Stimulated activated CD4-positive, alpha-beta T cell treated with anti-CD3 and anti-CD28 coated beads, Interleukin-1b, Interleukin-23, amount 100 ng/mL, for 48 hours (primary cell): ENCODE results near the gene TTLL9.

Experiments
- DNase-seq: peaks from one replicate; pipeline ENCODE4 v3.0.0-alpha.2; 2020

Gene TTLL9

DNA sequence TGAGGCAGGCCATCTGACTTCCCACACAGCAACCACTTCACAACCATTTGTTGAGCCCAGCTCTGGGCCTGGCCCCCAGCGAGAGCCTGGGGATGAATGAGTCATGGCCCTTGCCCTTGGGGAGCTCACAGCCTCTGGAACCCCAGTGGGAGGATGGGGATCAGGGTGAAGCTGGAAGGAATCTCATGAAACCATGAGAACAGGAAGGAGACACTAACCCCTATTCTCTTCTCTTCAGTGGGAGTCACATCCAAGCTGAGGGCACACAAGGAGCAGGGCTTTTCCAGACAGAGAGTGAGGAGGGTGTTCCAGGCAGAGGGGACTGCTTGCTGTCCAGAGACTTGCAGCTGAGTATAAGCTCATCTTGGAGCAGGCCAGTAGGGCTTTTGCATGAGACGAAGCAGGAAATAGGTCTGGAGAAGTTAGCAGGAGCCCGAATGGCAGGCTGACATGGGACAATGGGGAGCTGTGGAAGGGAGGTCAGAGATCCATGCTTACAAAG lies 32.5 kb upstream of the TTLL9 start:
- no peak for DNase-seq

DNA sequence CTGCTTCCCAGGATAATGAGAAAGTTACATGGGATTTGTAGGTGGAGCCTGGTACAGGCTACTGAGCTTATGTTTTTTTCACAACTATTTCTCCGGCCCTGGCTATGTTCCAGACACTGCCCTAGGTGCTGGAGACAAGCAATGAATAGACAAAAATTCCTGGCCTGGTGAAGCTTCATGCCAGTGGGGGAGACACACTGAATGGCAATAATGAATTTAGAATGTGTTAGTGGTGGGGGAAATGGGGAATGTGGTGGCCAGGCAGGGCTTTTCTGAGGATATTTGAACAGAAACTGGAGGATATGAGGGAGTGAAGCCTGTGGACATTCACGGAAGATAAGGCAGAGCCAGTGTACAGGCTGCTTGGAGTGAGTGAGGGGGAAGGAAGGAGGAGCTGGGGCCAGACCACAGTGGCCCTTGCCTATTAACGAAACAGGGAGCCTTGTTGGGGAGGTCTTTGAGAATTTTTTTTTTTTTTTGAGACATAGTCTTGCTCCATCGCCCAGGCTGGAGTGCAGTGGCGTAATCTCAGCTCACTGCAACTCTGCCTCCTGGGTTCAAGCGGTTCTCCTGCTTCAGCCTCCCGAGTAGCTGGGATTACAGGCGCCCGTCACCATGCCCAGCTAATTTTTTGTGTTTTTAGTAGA lies 31.7 kb upstream of the TTLL9 start:
- no peak for DNase-seq

DNA sequence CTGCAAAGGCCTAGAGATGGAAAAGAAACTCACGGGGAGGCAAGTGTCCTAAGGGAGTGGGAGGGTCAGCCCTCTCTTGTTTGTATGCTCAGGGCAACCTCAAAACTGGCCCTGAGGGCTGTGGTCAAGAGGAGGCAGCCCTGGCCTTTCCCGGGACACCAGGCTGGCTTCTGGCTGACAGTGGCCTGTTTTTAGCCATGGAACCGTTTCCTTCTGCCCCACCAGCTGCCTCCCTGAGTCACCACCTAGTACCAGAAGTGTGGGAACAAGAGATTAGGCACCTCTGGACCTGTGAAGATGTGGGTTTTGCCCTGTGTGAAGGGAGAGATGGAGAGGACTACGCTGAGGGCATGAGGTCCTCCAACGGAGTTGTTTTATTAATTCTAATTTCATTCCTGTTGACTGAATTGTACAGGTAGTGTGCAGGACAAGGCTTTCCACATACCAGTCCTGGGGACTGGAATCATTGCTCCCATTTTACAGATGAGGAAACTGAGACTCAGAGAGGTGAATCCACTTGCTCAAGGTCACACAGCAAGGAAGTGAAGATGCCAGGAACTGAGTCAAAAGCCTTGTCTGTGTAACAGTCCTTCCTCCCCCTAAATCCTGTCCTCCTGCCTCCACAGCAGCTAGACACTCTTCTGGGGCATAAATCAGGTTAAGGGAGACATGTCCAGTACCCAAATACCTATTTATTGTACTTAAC lies 30.5 kb upstream of the TTLL9 start:
- no peak for DNase-seq

DNA sequence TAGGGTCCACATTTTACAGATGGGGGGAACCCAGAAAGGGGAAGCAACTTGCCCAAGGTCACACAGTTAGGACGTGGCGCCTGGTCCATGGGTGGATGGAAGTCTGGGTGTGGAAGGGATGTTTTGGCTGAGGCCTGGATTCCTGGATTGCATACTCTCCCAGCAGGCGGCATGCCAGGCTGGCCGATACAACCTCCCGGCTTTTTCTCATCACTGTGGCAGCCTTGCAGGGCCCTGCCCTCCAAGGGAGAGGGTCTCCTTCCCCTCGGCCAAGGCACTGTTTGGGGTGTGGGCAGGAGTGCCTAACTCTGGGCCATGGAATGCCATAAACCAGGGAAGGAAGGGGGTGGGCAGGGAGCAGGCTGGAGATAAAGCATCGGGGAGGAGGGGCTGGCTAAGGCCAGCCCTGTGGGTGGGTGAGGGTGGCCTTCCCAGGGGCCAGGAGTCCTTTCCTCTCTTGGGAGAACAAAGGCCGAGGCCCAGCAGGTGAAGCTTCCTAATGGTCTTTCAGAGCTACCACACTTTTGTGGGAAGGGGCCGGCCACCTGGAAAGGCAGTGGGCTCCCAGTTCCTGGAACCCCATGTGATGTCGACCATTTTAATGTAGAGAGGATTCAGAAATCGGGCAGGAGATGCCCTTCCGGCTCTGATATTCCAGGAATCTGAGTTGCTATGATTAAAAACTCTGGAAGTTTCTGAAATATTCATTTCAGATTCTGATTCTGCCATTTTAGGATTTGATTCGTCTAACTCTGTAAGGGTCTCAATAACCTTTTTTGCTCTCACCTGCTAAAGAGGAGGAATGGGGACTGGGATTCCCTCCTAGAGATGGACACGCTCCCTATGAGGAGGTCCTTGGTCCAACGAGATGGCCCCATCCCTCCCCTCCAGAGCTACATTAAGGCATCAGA lies 29.3 kb upstream of the TTLL9 start:
- DNase-seq, result no peak

DNA sequence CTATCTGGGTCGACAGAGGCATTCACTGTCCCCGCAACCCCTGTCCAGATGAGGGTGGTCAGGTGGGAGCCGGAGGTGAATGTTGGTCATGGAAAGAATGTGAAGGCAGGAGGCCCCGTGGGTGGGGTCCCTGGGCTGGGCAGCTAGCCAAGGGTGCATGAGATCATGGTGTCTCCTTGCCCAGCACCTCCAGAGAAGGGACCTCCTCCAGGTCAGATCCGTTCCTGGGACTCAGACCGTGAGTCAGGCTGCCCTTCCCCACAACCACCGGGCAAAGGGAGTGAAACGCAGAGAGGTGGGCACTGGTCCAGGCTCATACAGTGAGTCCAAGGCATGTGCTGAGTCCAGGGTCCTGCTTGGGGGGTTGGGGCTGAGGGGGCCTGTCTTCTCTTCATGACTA lies 28.5 kb upstream of the TTLL9 start:
- no peak for DNase-seq

DNA sequence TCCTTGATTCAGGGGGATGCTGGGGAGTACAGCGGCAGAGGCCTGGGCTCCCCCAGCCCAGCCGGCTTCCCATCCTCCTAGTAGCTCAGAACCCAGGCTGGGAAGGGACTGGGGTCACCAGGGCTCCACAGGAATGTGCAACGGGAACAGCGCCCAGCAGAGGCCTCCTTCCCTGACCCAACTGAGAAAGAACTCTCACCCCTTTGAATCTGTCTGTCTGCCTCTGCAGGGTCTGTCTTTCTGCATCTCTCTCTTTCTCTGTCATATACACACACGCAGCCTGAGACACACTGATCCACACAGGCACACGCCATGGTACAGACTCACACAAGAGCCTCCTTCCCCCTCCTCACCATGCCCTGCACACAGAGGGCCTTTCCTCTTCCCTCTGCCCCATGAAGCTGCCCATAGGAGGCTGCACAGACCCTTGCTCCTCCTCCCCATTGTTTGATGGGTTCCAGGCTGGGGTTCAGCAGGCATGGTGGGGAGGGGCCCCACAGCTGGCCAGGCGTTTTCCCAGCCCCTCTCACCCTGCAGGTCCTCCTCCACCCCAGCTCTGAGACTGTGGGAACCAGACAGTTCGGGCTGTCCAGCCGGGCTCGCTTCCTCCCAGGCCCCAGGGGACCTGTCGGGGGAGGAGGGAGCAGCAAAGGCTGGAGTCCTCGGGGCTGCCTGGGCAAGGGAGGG lies 27.8 kb upstream of the TTLL9 start:
- DNase-seq, result no peak

DNA sequence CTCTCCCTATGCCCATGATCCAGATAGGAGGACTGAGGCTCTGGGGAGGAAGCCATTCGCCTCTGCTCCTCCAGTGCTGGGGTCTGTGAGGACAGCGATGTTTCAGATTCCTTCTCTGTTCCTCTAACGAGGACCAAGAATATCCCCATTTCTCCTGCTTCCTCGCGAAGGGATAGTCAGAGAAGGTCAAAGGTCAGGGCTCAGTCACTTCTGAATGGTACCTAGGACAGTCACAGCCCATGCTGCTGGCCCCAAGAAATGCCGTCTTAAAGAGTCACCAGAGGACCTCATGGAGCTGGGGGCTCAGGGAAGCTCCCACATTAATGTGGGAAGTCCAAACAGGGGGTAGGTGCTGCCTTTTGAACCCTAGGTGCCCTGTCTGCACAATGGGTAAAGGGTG lies 27.1 kb upstream of the TTLL9 start:
- DNase-seq, result no peak

DNA sequence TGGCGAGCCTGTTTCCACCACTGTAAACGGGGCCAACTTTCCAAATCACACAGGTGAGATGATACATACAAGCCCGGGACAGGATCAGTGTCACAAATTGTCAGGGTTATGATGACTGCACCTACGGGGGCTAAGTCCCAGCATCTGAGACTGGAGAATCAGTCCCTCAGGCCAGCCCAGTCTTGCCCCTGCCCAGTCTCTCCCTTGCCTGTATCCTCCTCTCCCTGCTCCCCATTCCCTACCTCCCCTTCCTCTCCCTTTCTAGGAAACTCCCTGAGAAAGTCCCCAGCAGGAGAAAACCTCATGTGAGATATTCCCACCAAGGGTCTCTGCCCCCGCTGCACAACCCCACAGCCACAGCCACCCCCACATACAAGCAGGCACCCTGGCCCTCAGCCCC lies 26.6 kb upstream of the TTLL9 start:
- no peak for DNase-seq

DNA sequence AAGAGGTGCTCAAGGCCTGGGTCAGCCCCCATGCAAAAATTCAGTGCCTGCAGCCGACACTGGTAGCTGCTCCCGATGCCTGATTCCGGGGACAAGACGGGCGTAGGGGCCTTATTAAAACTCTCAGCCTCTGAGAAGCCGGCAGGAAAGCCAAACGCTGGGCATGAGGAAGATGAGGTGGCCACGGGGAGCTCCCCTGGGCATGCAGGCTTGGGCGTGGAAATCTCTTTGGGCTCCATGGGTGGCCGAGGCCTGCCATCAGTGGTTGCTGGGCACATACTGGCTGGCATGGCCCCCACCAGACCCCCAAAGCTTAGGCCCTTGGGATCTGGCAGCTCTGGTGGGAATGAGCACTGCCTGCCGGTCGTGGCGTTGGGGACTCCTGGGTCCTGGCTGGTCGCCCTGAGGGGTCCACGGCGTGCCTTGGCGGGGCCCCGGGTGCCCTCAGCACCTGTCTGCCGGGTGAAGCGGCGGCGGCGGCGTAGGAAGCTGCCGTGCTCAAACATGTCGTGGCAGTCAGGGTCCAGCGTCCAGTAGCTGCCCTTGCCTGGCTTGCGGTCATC lies 25.6 kb upstream of the TTLL9 start:
- DNase-seq, result no peak

DNA sequence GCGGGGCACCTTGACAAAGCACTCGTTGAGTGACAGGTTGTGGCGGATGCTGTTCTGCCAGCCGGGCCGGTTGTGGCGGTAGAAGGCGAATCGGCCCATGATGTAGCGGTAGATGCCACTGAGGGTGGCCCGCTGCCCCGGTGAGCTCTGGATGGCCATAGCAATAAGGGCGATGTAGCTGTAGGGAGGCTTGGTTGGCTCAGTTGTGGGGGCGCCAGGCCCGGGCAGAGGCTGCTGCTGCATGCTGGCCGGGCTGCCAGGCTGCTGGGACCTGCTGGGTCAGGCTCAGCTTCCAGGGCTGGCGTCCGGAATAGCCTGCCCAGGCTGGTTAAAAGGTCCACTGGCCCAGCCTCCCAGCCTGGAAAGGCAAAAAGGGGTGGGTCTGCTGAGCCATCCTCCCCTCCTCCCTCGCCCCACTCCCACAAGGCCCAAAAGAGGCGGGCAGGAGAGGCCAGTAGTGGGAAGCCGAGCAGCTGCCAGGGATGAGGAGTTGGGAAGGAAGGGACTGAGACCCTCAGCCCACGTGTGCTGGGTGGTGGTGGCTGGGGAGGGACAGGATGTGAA lies 25.1 kb upstream of the TTLL9 start, which contains the start of gene FOXS1:
TSS of gene FOXS1 (minus strand) at position 305 of the 564 bp plus-strand sequence. CDS start at position 243, 62 bp downstream.
- DNase-seq, result no peak

DNA sequence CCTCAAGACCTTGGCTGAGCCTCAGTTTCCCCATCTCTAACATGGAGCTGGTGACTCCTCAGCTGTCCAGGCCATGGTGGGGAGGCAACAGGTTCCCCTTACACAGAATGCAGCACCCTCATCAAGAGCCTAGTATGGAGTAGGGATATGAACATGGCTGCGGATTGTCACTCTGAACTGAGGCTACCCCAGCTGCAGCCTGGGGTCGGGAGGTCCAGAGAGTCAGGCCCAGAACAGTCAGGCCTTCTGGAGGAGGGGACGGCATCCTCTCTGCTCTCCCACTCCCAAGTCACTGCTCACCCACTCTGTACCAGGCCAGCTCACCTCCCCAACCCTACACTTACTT lies 23.7 kb upstream of the TTLL9 start:
- no peak for DNase-seq

DNA sequence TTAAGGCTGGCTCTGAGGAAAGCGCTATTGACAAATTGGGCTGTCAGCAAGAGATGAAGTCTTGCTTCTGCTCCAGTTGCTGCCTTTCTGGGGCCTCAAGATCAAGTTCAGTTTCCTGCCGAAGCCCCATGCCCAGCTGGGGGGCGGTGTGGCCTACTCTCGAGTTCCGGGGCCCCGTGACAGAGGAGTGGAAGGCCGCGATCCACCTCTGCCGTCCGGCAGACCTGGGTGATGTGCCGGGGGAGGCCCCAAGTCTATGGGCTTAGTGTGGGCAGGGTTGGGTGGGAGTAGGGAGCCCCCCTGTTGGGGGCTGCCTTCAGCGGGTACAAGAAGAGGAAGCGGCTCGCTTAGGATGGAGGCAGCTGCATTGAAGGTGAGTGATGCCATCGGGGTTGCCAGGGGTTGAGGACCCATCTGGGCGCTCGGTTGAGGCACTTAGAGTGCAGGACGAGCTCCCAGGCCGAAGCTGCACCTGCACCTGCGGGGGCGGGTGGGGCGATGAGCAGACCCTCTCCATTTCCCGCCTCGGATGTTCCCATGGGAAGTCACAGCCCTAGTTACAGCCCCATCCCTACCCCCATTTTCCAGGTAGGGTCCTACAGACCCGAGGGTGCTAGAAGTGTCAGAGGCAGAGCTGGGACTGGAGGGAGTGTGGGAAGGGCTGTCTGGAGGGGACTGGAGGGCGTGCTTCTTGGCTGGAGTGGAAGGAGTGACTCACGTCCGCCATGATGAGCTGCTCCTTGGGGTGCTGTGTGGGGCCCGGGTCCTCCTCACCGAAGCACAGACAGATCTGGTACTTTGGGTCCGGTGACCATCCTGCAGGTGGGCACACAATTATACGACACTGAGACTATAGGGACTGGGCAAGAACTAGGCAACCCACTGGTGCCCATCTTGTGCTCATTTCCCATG lies 22.1 kb upstream of the TTLL9 start:
- no peak for DNase-seq

DNA sequence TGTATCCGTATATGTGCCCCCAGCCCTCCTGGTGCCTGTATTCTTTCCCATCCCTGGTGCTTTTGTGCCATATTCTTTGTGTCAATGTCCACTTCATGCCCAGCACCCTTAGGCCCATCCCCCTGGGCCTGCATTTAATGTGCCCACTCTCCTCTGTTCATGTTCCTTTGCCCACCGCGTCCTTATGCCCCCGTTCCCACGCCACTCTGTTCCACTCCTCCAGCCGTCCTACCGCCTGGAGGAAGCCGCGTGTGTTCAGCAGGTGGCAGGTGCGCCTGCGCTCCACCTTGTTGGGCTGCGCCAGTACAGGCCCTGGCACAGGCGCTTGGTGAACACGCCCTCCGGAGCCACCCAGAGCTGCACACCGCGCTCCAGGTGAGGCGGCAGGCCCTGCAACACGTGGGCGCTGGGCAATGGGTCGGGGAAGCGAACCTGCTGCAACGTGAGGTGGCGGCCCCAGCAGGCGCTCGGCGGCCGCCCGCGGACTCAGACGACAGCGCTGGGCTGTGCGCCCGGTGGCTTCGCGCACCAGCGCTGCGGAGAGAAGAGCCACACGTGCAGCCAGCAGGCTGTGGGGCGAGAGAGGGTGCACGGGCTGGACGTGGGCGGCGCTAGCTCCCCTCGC lies 21.0 kb upstream of the TTLL9 start:
- DNase-seq, result no peak

DNA sequence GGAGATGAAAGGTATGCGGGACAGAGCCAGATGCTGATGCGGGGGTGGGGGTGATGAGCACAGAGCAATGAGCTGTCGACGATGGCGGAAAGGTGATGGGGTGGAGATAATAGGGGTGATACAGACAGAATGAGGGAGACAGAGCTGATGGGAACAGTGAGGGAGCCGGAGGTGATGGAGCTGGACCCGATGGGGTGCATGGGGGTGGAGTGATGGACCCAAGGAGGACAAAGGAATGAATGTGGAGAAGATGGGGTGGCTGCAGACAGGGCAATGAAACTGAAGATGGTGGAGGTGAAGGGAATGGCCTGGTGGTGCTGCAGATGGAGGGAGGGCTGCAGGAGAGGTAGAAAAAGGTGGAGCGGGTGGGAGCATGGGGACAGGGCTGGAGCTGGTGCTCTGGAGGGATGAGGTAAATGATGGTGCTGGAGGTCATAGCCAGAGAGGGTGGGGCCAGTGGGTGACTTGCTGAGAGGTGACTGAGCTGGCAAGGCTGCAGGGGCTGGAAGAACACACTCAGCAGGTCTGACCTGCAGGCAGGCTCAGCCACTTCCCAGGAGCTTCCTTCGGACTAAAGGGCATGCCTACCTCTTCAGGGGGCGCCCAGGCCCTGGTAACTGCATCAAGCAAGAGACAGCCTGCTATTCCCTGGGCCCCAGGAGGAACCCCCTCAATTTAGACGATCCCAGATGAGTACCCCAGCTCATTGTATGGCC lies 19.0 kb upstream of the TTLL9 start:
- DNase-seq, result no peak

DNA sequence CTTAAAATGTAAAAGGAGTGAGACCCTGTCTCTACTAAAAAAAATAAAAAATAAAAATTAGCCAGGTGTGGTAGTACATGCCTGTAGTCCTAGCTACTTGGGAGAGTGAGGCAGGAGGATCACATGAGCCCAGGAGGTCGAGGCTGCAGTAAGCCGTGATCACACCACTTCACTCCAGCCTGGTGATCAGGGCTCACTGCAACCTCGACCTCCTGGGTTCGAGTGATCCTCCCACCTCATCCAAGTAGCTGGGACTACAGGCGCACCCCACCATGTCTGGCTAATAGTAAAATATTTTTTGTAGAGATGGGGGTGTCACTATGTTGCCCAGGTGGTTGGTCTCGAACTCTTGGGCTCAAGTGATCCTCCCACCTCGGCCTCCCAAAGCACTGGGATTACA lies 17.0 kb upstream of the TTLL9 start:
- no peak for DNase-seq

DNA sequence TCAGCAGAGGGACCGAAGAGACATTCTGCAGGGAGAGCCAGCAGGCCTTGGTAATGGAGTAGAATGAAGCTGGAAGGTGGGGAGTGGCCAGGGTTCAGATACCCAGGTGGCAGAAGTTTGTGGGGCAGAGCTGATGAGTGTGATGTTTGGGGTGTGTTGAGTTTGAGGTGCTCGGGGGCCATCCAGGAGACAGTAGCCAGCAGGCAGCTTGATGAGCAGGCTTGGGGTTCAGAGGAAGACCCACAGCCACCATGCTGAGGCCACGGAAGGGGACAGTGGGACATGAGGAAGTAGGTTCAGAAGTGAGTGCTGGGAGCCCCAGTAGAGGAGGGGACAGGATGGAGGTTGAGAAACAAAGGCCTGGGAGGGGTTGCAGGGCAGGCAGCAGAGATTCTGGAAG lies 13.9 kb upstream of the TTLL9 start:
- no peak for DNase-seq

DNA sequence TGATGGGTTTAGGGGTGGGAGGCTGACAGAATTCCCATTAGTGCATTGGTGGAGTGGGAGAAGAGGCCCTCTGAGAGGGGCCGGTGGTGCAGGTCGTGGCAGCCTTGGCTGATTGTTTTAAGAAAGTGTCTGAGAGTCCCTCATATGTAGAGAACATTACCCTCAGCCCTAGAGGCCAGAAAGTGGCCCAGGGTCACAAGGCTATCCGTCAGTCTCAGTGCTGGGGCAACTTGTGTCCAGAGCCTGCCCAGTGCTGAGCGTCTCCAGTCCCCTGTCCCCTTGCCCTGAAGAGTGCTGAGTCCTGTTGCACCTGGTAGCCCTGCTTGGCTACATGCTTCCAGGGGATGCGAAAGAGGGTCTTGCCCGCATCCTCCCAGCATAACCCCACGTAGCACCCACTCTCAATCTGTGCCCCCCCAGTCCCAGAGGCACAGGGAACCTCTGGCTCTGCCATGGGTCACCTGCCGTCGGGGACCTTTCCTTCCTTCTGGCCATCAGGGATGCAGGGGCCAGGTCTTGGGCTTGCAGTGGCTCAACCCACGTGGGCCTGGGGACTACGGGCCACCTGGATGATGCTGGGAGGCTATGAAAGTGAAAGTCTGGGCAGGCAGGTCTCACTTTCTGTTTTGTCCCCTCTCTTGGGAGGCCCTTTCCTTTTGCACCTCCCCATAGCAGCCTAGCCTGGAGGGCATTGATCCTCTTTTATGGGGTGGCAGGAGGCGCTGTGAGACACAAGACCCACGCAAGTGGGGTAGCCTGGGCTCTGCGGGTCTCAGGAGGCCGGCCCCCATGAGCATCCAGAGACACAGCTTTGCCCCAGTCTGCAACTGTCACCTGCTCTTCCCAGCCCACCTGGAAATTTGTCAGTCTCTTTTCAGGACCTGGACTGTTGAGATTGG lies 12.3 kb upstream of the TTLL9 start:
- no peak for DNase-seq

DNA sequence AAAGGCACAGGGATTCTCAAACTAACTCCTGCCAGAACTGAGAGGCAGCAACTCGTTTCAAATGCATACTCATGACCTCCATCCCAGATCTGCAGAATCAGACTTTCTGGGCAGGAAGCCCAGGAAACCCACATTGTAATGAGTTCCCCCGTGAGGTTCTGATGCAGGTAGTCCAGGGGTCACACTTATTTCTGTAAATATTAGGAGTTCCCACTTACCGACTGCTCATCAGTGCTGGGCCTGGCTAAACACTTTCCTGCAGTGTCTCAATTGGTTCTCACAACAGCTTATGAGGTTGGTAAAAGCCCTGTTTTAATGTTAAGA lies 11.7 kb upstream of the TTLL9 start:
- DNase-seq, result no peak
